ENCODE results near the gene ZMPSTE24. TPM values are rescaled to one million over a fixed set of nuclear protein-coding genes. Genes with fewer than 3 reads are reported as not detected.

Gene ZMPSTE24
- total and polyA plus RNA-seq, 2 of the 4 experiments (the other 2 are of a cell fraction): 21.0 to 28.9 TPM

GRCh38 chr1:40339420-40340323, 81.6 kb downstream of the ZMPSTE24 start:
- H3K36me3 ChIP-seq (ENCODE audit: control insufficient read depth, insufficient read depth, low read length): no peaks in the 10 kb centered on the region
- H3K14ac ChIP-seq (replicated peaks; ENCODE audit: low read depth, low read length): no peak overlapping the region
- no peaks in the 10 kb centered on the region for H3K79me1 ChIP-seq (ENCODE audit: low read depth in 1 of 2, low read length in 2 of 2)
- H4K91ac ChIP-seq (ENCODE audit: insufficient read depth, low read depth, low read length): no peak overlapping the region
- no peaks in the 10 kb centered on the region for H3K9me1 ChIP-seq (ENCODE audit: insufficient read depth, low read length)
- 45% methylated on average over 1 of the region's 6 CpGs; no CpG with 5 or more reads in 1 of the 2 experiments for WGBS, 2 experiments (ENCODE audit: extremely low coverage in 2 of 2, insufficient read length in 1 of 2)
- H2BK15ac ChIP-seq (ENCODE audit: low read depth, low read length): no peak overlapping the region
- H3K23ac ChIP-seq (ENCODE audit: low read depth, low read length): no peak overlapping the region
- no peak overlapping the region for H3K9ac ChIP-seq (ENCODE audit: low read depth, low read length)
- H2BK20ac ChIP-seq (ENCODE audit: low read depth, low read length): no peak overlapping the region
- ATAC-seq (ENCODE audit: low read depth): no peak
- POLR2A ChIA-PET (ENCODE audit: unreplicated experiment): no interaction called here
- DNase-seq: no peak
- no peak overlapping the region for H2AFZ ChIP-seq (replicated peaks; ENCODE audit: low read length, poor library complexity)
- no TSS peak for BruUV-seq (replicated peaks)
- in situ Hi-C loops (cut with MboI; ENCODE audit: low sequenced_read_pairs) (loop anchor here (5.0 kb wide), 3 partner anchors 63 to 257 kb away; no protein-coding TSS in a partner anchor), intact Hi-C loops (cut with micrococcal nuclease) (loop anchor here (2.0 to 5.0 kb wide), 3 partner anchors 65 to 522 kb away; no protein-coding TSS in a partner anchor), dilution Hi-C loops (cut with HindIII; ENCODE audit: low sequenced_read_pairs, unreplicated experiment) (no loop called here)
- H2AK5ac ChIP-seq (ENCODE audit: low read depth, low read length): no peak overlapping the region
- H2BK120ac ChIP-seq (ENCODE audit: low read depth, low read length): no peak overlapping the region
- no peak overlapping the region for H3K4me3 ChIP-seq (ENCODE audit: insufficient read depth, low read depth, low read length)
- no peaks in the 10 kb centered on the region for H3K4me1 ChIP-seq (ENCODE audit: control insufficient read depth, insufficient read depth, low read length)
- CTCF ChIA-PET: interaction anchor here (0.5 to 3.3 kb wide), 21 partner anchors 8 to 266 kb away, joined by 3 to 47 read pairs (median 4); no protein-coding TSS in a partner anchor
- H2BK5ac ChIP-seq (ENCODE audit: low read depth, low read length, poor library complexity, severe bottlenecking): no peak overlapping the region
- H4K20me1 ChIP-seq (ENCODE audit: insufficient read depth, low read length): no peaks in the 10 kb centered on the region; the same call in 1 of the 2 replicates
- no peak overlapping the region for H2AK9ac ChIP-seq (replicated peaks; ENCODE audit: low read depth, low read length, poor library complexity)
- H4K8ac ChIP-seq (ENCODE audit: low read depth in 2 of 2, low read length in 2 of 2): no peak overlapping the region
- peaks cover 5% of the 10 kb centered on the region for H3K27me3 ChIP-seq (ENCODE audit: control insufficient read depth, insufficient read depth, low read length)
- no peak overlapping the region for H3K18ac ChIP-seq (ENCODE audit: low read depth, low read length)
- H4K5ac ChIP-seq (ENCODE audit: low read depth, low read length): no peak overlapping the region
- H3K27ac ChIP-seq (ENCODE audit: insufficient read depth, low read length): no peak overlapping the region
- no peak overlapping the region for H3K4me2 ChIP-seq (ENCODE audit: low read depth, low read length)
- H3K9me3 ChIP-seq (ENCODE audit: control insufficient read depth, insufficient read depth, low read length): peaks cover 5% of the 10 kb centered on the region; the same call in 1 of the 2 replicates
- no peak overlapping the region for H3K4ac ChIP-seq (ENCODE audit: low read depth, low read length)
- H3K56ac ChIP-seq (ENCODE audit: extremely low read depth, insufficient read depth, low read length): no peak overlapping the region
- TF ChIP-seq BHLHE40 (IDR thresholded peaks at IDR 0.05; ENCODE audit: low read depth, low read length) (no peak), POLR2A (IDR thresholded peaks at IDR 0.05; ENCODE audit: low read depth, low read length) (no peak), SMC3 (IDR thresholded peaks at IDR 0.05; ENCODE audit: low read depth, low read length) (no peak), MAZ (IDR thresholded peaks at IDR 0.05; ENCODE audit: borderline replicate concordance, low read depth, low read length) (no peak), NFE2L2 (IDR thresholded peaks at IDR 0.05; ENCODE audit: low read depth, low read length) (no peak), RAD21 (IDR thresholded peaks at IDR 0.05; ENCODE audit: low read length) (no peak), USF2 (IDR thresholded peaks at IDR 0.05; ENCODE audit: low read depth, low read length) (no peak), CTCF (conservative IDR thresholded peaks at IDR 0.05; ENCODE audit: low read depth, low read length) (no peak), MAFK (IDR thresholded peaks at IDR 0.05; ENCODE audit: low read depth, low read length) (no peak), RFX5 (IDR thresholded peaks at IDR 0.05; ENCODE audit: low read depth, low read length) (no peak), RCOR1 (IDR thresholded peaks at IDR 0.05; ENCODE audit: insufficient replicate concordance, low read length) (no peak), MXI1 (IDR thresholded peaks at IDR 0.05; ENCODE audit: borderline replicate concordance, low read depth, low read length) (no peak), FOS (IDR thresholded peaks at IDR 0.05; ENCODE audit: low read depth, low read length) (no peak)
- TF ChIP-seq, protein P1, sequence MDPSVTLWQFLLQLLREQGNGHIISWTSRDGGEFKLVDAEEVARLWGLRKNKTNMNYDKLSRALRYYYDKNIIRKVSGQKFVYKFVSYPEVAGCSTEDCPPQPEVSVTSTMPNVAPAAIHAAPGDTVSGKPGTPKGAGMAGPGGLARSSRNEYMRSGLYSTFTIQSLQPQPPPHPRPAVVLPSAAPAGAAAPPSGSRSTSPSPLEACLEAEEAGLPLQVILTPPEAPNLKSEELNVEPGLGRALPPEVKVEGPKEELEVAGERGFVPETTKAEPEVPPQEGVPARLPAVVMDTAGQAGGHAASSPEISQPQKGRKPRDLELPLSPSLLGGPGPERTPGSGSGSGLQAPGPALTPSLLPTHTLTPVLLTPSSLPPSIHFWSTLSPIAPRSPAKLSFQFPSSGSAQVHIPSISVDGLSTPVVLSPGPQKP (IDR thresholded peaks at IDR 0.05; ENCODE audit: borderline replicate concordance, low read depth, low read length): no peak
